ENCODE measurements around the gene LMF1.

Gene LMF1

DNA sequence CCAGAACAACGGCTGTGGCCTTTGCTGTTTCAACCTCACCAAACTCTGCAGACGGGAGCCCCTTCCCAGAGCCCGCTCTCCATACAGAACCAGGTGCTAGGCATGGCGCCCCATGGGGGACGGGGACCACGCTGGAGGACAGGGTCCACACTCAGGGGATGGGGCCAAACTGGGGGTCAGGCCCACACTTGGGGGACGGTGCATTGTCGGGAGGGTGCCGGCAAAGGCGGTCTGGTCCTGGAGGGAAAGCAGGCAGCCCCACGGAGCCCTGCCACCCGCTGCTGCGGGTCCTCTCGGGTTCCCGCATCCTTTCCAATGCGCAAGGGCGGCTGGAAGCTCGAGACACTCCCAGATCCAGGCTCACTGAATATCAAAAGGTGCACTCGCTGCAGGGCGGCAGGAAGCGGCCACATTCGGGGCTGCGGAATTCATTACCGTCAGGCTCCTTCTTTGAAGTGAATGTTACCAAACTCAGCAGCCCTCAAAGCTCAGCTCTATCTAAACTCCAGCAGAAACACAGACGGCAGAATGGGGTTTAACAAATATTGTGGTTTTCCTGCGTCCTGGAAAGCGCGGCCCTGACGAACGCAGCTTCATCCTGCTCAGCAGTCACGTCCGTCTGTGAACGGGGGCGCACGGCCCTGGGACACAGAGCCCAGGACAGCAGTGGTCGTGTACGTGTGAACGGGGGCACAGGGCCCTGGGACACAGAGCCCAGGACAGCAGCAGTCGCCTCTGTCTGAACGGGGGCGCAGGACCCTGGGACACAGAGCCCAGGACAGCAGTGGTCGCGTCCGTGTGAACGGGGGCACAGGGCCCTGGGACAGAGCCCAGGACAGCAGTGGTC, 41.3 kb downstream of the LMF1 start:
- Histone ChIP-seq H3K27me3 (no peaks in the 10 kb centered on the region), H3K9me3 (no peaks in the 10 kb centered on the region; the same call in 1 of the 2 replicates), H3K4me1 (peaks cover 7% of the 10 kb centered on the region), H3K36me3 (no peaks in the 10 kb centered on the region; the same call in 1 of the 2 replicates), H3K4me3 (ENCODE audit: low read depth, low read length) (no peak overlapping the region)
- peak; percentile 5 for DNase-seq
- TF ChIP-seq, protein P1, sequence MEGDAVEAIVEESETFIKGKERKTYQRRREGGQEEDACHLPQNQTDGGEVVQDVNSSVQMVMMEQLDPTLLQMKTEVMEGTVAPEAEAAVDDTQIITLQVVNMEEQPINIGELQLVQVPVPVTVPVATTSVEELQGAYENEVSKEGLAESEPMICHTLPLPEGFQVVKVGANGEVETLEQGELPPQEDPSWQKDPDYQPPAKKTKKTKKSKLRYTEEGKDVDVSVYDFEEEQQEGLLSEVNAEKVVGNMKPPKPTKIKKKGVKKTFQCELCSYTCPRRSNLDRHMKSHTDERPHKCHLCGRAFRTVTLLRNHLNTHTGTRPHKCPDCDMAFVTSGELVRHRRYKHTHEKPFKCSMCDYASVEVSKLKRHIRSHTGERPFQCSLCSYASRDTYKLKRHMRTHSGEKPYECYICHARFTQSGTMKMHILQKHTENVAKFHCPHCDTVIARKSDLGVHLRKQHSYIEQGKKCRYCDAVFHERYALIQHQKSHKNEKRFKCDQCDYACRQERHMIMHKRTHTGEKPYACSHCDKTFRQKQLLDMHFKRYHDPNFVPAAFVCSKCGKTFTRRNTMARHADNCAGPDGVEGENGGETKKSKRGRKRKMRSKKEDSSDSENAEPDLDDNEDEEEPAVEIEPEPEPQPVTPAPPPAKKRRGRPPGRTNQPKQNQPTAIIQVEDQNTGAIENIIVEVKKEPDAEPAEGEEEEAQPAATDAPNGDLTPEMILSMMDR (IDR thresholded peaks at IDR 0.05; ENCODE audit: low read depth, low read length): no peak

DNA sequence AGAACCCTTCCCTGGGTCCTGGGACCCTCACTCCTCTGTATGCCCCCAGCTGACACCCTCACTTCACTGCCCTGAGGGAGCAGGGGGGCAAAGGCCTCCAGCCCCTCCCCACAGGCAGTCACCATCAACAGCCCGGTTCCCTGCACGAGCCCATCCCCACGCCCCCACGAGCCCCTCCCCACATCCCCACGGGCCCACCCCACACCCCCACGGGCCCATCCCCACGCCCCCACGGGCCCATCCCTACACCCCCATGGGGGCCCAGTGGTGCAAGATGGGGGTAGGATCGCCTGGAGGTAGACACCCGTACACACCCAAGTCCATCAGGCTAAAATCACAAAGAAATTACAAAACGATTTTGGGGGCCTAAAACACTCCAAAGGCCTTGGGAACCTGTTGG, 42.3 kb downstream of the LMF1 start:
- peak; percentile 6 for DNase-seq
- Histone ChIP-seq H3K4me3 (ENCODE audit: low read depth, low read length) (no peak overlapping the region), H3K36me3 (no peaks in the 10 kb centered on the region; the same call in 1 of the 2 replicates), H3K4me1 (peaks cover 7% of the 10 kb centered on the region), H3K27me3 (no peaks in the 10 kb centered on the region), H3K9me3 (no peaks in the 10 kb centered on the region; the same call in 1 of the 2 replicates)
- TF ChIP-seq, protein P1 (IDR thresholded peaks at IDR 0.05; ENCODE audit: low read depth, low read length): no peak

DNA sequence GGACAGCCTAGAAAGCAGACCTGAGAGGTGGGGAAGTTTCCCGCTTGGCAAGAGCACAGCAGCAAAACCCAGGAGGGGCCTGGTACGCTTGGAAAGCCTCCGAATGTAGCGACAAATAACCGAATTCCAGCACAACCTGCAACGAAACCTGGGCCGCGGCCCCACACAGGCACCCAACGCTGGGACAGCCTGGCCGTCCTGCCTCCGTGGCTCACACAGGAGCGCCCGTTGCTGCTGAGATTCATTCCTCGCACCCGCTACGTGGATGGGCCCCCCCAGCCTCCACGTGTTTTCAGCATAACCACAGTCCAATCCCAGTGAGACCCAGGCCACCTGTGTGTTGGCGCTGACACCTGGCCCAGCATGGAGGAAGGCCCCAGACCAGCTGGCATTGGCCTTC, 42.9 kb downstream of the LMF1 start:
- DNase-seq: no peak
- Histone ChIP-seq H3K4me3 (ENCODE audit: low read depth, low read length) (no peak overlapping the region), H3K9me3 (peaks cover 3% of the 10 kb centered on the region; the same call in 1 of the 2 replicates), H3K36me3 (no peaks in the 10 kb centered on the region), H3K4me1 (peaks cover 7% of the 10 kb centered on the region), H3K27me3 (no peaks in the 10 kb centered on the region)
- TF ChIP-seq, protein P1 (IDR thresholded peaks at IDR 0.05; ENCODE audit: low read depth, low read length): no peak

DNA sequence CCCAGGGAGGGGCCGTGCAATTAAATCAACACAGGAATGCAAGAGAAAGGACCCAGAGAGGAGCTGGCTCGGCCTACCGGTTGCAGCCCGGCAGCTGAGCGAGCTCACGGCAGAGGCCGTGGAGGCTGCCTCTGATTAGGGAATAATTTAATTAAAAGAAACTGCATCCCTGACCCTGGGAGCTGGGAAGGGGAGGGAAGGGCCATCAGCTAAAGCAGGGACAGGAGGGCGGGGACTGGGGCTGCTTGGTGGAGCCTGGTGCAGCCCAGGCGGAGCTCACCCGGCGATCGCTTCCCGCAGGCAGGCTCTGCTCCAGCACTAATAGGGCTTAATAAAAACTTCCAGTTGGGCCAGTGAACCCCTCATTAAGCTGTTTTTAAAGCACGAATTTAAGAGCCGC, 43.4 kb downstream of the LMF1 start:
- DNase-seq: peak; percentile 80
- TF ChIP-seq, protein P1 (IDR thresholded peaks at IDR 0.05; ENCODE audit: low read depth, low read length): no peak
- Histone ChIP-seq H3K4me1 (peaks cover 7% of the 10 kb centered on the region), H3K36me3 (no peaks in the 10 kb centered on the region), H3K4me3 (ENCODE audit: low read depth, low read length) (no peak overlapping the region), H3K27me3 (no peaks in the 10 kb centered on the region), H3K9me3 (peaks cover 3% of the 10 kb centered on the region; the same call in 1 of the 2 replicates)

DNA sequence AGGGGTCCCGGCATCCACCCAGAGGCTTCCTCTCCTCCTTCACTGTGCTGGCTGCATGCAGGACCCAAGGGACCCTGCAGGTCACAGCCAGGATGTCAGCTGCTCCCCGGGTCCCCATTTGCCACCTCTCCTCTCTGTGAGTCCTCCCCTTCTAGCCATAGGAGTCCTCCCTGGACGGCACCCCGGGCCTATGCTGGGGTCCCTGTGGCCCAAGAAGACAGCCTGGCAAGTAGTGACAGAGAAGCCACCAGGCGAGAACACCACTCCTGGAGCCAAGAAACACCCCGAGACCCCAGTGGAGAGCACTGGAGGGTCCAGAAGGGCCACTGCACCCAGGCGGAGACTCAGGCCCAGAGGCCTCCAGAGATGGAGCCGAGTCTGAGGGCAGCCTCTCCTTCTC, 44.1 kb downstream of the LMF1 start:
- no peak overlapping the region for H3K4me3 ChIP-seq (ENCODE audit: low read depth, low read length)
- no peaks in the 10 kb centered on the region for H3K27me3 ChIP-seq
- H3K9me3 ChIP-seq: peaks cover 3% of the 10 kb centered on the region; the same call in 1 of the 2 replicates
- TF ChIP-seq, protein P1 (IDR thresholded peaks at IDR 0.05; ENCODE audit: low read depth, low read length): no peak
- H3K4me1 ChIP-seq: peaks cover 7% of the 10 kb centered on the region
- DNase-seq: no peak
- H3K36me3 ChIP-seq: no peaks in the 10 kb centered on the region

DNA sequence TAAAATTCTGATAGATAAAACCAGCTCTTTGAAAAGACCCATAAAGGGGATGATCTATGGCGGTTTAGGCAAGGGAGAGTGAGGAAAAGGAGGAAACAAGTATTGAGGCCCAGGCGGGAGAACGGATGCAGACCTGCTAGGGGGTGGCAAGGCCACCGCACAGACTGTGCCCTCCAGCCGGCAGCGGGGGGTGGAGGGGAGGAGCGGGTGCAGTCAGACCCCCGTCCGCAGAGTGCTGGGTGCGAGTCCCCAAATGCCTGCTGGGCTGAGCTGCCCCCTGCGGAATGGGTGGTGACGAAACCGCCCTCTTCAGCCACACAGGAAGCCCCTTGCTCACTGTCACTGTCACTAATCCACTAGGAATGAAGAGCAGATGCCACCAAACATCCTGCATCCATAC, 46.0 kb downstream of the LMF1 start:
- H3K4me1 ChIP-seq: peaks cover 22% of the 10 kb centered on the region
- H3K36me3 ChIP-seq: no peaks in the 10 kb centered on the region
- DNase-seq: peak; percentile 3
- no peak overlapping the region for H3K4me3 ChIP-seq (ENCODE audit: low read depth, low read length)
- TF ChIP-seq, protein P1 (IDR thresholded peaks at IDR 0.05; ENCODE audit: low read depth, low read length): no peak
- H3K9me3 ChIP-seq: peaks cover 3% of the 10 kb centered on the region; the same call in 1 of the 2 replicates
- no peaks in the 10 kb centered on the region for H3K27me3 ChIP-seq
